B cell (primary cell): ENCODE measurements around the gene SMG9. TPM values are rescaled to one million over a fixed set of nuclear protein-coding genes. Genes with fewer than 3 reads are reported as not detected.
A peak's percentile ranks its signal among the peaks of the same experiment; 100 is the strongest.

Experiments
- ATAC-seq: fragments of 200-7000 bp; cut with Tn5 transposase; one replicate; pipeline ENCODE4 v1.10.0; 2021; ENCODE audit warnings: low read depth, mild to moderate bottlenecking, moderate number of reproducible peaks, moderate library complexity
- CTCF ChIA-PET: fragments of 350-600 bp; sonication (Branson Sonifier 250); formaldehyde crosslinking; loops from one replicate; lab custom pipeline; 2021; ENCODE audit warnings: antibody characterized with exemption, inconsistent platforms; lab: Charles Lee
- POLR2A ChIA-PET: fragments of 350-600 bp; sonication (Branson Sonifier 250); formaldehyde crosslinking; loops from one replicate; lab custom pipeline; 2021; ENCODE audit warnings: antibody characterized with exemption; lab: Charles Lee
- DNase-seq: peaks from one replicate; pipeline ENCODE4 v3.0.0; 2013
- H2AFZ ChIP-seq: 2 replicates; pipeline ENCODE4 v1.6.1; 2012; ENCODE audit warnings: mild to moderate bottlenecking, low read depth, low read length; ENCODE audit not compliant: insufficient read depth, poor library complexity, severe bottlenecking
- H3K27ac ChIP-seq, 2 donors: 1 replicate in 1 of 2; 2 replicates in 1 of 2; pipeline ENCODE4 v1.5.1; 2012 to 2013; ENCODE audit warnings: low read length in 2 of 2, mild to moderate bottlenecking in 2 of 2, moderate library complexity in 1 of 2
- H3K27me3 ChIP-seq, 4 experiments: fragments of 200-600 bp in 1 of 4; sonication (generic) in 1 of 4; replicated peaks in 1 of 4; 1 replicate in 2 of 4; 2 replicates in 2 of 4; pipeline versions ENCODE4 v1.6.1 to v1.7.0; 2013 to 2016; ENCODE audit warnings: low read length in 3 of 4, mild to moderate bottlenecking in 2 of 4, mixed read lengths in 1 of 4, moderate library complexity in 1 of 4; ENCODE audit not compliant: insufficient read depth in 4 of 4, control insufficient read depth in 3 of 4; ENCODE audit errors: control extremely low read depth in 1 of 4
- H3K36me3 ChIP-seq, 2 experiments: replicated peaks in 1 of 2; 1 replicate in 1 of 2; 2 replicates in 1 of 2; pipeline versions ENCODE4 v1.6.1 to v1.7.1; 2013; ENCODE audit warnings: low read length in 1 of 2; ENCODE audit not compliant: insufficient read depth in 2 of 2, control insufficient read depth in 1 of 2; ENCODE audit errors: control extremely low read depth in 1 of 2, extremely low read depth in 1 of 2
- H3K4me1 ChIP-seq, 2 donors: fragments of 200-600 bp in 1 of 2; sonication (generic) in 1 of 2; 1 replicate in 1 of 2; 2 replicates in 1 of 2; pipeline versions ENCODE4 v1.5.1 to v1.6.1; 2013 to 2017; ENCODE audit warnings: low read length in 2 of 2; ENCODE audit not compliant: control insufficient read depth in 2 of 2, insufficient read depth in 2 of 2
- H3K4me2 ChIP-seq: replicated peaks from 2 replicates; pipeline ENCODE3; 2012; ENCODE audit warnings: mild to moderate bottlenecking, low read depth, low read length; ENCODE audit not compliant: poor library complexity, severe bottlenecking
- H3K4me3 ChIP-seq, 5 experiments: fragments of 200-600 bp in 1 of 5; sonication (generic) in 1 of 5; 1 replicate in 3 of 5; 2 replicates in 2 of 5; pipeline versions ENCODE4 v1.5.1 to v1.7.0; 2011 to 2016; ENCODE audit warnings: low read length in 4 of 5, mild to moderate bottlenecking in 4 of 5, low read depth in 2 of 5, control low read depth in 1 of 5, moderate library complexity in 1 of 5; ENCODE audit not compliant: insufficient read depth in 1 of 5; ENCODE audit errors: control extremely low read depth in 1 of 5, extremely low read depth in 1 of 5
- H3K79me2 ChIP-seq: fragments of 200-600 bp; sonication (generic); one replicate; pipeline ENCODE4 v1.6.0; 2016; ENCODE audit warnings: low read length; ENCODE audit not compliant: control insufficient read depth, insufficient read depth
- H3K9ac ChIP-seq: fragments of 200-600 bp; sonication (generic); 2 replicates; pipeline ENCODE4 v1.6.1; 2017; ENCODE audit warnings: mild to moderate bottlenecking, low read length, moderate library complexity
- H3K9me3 ChIP-seq, 3 donors: one replicate each; pipeline versions ENCODE4 v1.6.1 to v1.7.1; 2013; ENCODE audit warnings: low read length in 2 of 3; ENCODE audit not compliant: control insufficient read depth in 2 of 3, insufficient read depth in 1 of 3; ENCODE audit errors: control extremely low read depth in 1 of 3
- H4K20me1 ChIP-seq: 2 replicates; pipeline ENCODE4 v1.6.0; 2012; ENCODE audit warnings: mild to moderate bottlenecking, low read length; ENCODE audit not compliant: insufficient read depth, control insufficient read depth, poor library complexity, severe bottlenecking
- H3K27ac Mint-ChIP-seq: one replicate; pipeline ENCODE4 v1.8.0; 2021; ENCODE audit warnings: mixed read lengths
- H3K27me3 Mint-ChIP-seq: one replicate; pipeline ENCODE4 v1.8.0; 2021; ENCODE audit warnings: mixed read lengths
- H3K4me1 Mint-ChIP-seq: one replicate; pipeline ENCODE4 v1.8.0; 2021; ENCODE audit warnings: mixed read lengths
- H3K4me3 Mint-ChIP-seq: one replicate; pipeline ENCODE4 v1.8.0; 2021; ENCODE audit warnings: mixed read lengths
- H3K9me3 Mint-ChIP-seq: one replicate; pipeline ENCODE4 v1.8.0; 2022; ENCODE audit warnings: mixed read lengths; ENCODE audit not compliant: insufficient read depth
- EZH2 ChIP-seq: IDR thresholded peaks from 2 replicates; pipeline ENCODE4 v1.6.1; 2012; ENCODE audit warnings: borderline replicate concordance, low read depth, mild to moderate bottlenecking, moderate library complexity, low read length; ENCODE audit not compliant: insufficient read depth, poor library complexity, severe bottlenecking
- WGBS: methylation state at CpG from one replicate; pipeline ENCODE4 v1.1.5; 2013; ENCODE audit warnings: missing lambda C conversion rate; ENCODE audit not compliant: insufficient coverage; 5-methylcytosine and 5-hydroxymethylcytosine counted together
- intact Hi-C: fragments of 100-400 bp; cut with micrococcal nuclease; formaldehyde crosslinking; loops from one replicate; pipeline ENCODE4 v1.10.0; 2022
- polyA plus RNA-seq: library from polyadenylated mRNA; depleted of rRNA; stranded (reverse); fragments of >200 nt; gene quantifications from 2 replicates; pipeline ENCODE4 v1.2.3, GENCODE V29; 2012
- total RNA-seq, 2 donors: library from RNA; stranded (reverse); fragments of 120-200 nt in 1 of 2; gene quantifications; 1 replicate in 1 of 2; 2 replicates in 1 of 2; pipeline versions ENCODE4 v1.2.3 to v1.2.4, GENCODE V29; 2013 to 2022
- TF ChIP-seq, protein P1 (sequence below): fragments of 200-600 bp; IDR thresholded peaks from one replicate; pipeline ENCODE4 v1.8.0; 2022; ENCODE audit warnings: antibody characterized with exemption, mild to moderate bottlenecking

SMG9 gene
- total and polyA plus RNA-seq, 2 donors (not counting 1 experiment from before 2014, with no cell fraction given), result 33.9 to 87.5 TPM

DNA sequence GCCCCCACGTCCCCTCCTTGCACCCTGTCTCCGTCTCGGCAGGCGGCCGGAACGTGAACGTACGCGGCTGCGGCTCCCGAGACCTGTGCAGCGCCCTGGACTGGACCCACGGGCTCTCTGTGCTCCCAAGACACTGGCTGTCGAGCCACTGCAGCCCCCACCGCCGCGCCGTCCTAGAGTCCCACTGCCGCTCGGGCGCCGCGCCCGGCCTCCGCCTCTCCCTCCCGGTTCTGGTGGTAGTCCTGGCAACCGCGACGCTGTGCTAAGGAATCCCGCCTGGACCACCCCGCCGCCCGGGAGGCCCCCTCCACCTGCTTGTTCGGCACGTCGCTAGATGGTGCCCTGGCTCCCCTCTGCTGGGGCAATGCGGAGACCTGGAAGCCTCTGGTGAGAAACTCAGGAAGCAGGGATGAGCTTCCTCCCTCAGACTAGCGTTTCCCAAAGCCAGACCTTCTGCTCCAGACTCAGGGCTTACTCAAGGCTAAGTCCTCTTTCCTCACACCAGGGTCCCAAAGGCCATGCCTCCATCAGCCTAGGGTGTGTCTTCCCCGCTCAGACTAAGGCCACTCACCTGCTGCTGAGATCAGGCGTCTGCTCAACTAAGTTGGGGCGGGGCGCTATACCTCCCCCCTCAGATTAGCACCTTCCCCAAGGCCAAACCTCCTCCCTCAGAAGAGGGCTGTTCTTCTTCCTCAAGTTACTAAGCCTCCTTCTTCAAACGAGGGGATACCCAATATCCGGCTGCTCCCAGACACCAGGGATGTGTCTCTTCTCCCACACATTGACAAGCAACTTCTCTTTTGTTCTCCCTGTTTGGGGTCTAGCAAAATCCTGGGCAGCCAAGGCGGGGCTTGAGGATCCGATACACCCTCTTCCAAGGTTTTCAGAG, 55.0 kb downstream of the SMG9 start:
- DNase-seq, result peak; percentile 29

More for the DNA sequence above, 55.0 kb downstream of the SMG9 start:
- H3K4me2 ChIP-seq, result peak overlapping the region; percentile 79
- ATAC-seq, result no peak
- peak overlapping the region; percentile 75 for H2AFZ ChIP-seq
- Mint-ChIP-seq H3K27me3 (peaks cover 19% of the 10 kb centered on the region), H3K4me1 (peaks cover 28% of the 10 kb centered on the region), H3K27ac (peak overlapping the region; percentile 92), H3K9me3 (peaks cover 4% of the 10 kb centered on the region), H3K4me3 (peak overlapping the region; percentile 92)
- peaks cover 0 to 17% (median 0%) of the 10 kb centered on the region in 4 experiments for H3K27me3 ChIP-seq
- POLR2A ChIA-PET, result no interaction called here
- H3K79me2 ChIP-seq, result no peaks in the 10 kb centered on the region
- H3K27ac ChIP-seq, result peak overlapping the region in 1 of 2 donors; percentile 83
- H3K4me3 ChIP-seq, result peak overlapping the region in 1 of 5 experiments; percentile 29
- TF ChIP-seq, protein P1, sequence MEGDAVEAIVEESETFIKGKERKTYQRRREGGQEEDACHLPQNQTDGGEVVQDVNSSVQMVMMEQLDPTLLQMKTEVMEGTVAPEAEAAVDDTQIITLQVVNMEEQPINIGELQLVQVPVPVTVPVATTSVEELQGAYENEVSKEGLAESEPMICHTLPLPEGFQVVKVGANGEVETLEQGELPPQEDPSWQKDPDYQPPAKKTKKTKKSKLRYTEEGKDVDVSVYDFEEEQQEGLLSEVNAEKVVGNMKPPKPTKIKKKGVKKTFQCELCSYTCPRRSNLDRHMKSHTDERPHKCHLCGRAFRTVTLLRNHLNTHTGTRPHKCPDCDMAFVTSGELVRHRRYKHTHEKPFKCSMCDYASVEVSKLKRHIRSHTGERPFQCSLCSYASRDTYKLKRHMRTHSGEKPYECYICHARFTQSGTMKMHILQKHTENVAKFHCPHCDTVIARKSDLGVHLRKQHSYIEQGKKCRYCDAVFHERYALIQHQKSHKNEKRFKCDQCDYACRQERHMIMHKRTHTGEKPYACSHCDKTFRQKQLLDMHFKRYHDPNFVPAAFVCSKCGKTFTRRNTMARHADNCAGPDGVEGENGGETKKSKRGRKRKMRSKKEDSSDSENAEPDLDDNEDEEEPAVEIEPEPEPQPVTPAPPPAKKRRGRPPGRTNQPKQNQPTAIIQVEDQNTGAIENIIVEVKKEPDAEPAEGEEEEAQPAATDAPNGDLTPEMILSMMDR, result no peak
- no peak for TF ChIP-seq EZH2
- intact Hi-C loops, result loop anchor here (2.0 kb wide), 1 partner anchor 25 kb away; no protein-coding TSS in a partner anchor
- peak overlapping the region; percentile 26 for H3K9ac ChIP-seq
- CTCF ChIA-PET, result no interaction called here
- 16% methylated on average over 44 of the region's 46 CpGs for WGBS
- H3K36me3 ChIP-seq, result no peaks in the 10 kb centered on the region
- H4K20me1 ChIP-seq, result no peaks in the 10 kb centered on the region
- peaks cover 26 to 29% of the 10 kb centered on the region in 2 donors for H3K4me1 ChIP-seq
- peaks cover 0 to 7% (median 4%) of the 10 kb centered on the region in 3 donors for H3K9me3 ChIP-seq
